ENCODE measurements around the gene B4GALNT1.

GRCh38 chr12:57623811-57624390 lies 9.1 kb downstream of the B4GALNT1 start:
- TF ChIP-seq, protein P1, sequence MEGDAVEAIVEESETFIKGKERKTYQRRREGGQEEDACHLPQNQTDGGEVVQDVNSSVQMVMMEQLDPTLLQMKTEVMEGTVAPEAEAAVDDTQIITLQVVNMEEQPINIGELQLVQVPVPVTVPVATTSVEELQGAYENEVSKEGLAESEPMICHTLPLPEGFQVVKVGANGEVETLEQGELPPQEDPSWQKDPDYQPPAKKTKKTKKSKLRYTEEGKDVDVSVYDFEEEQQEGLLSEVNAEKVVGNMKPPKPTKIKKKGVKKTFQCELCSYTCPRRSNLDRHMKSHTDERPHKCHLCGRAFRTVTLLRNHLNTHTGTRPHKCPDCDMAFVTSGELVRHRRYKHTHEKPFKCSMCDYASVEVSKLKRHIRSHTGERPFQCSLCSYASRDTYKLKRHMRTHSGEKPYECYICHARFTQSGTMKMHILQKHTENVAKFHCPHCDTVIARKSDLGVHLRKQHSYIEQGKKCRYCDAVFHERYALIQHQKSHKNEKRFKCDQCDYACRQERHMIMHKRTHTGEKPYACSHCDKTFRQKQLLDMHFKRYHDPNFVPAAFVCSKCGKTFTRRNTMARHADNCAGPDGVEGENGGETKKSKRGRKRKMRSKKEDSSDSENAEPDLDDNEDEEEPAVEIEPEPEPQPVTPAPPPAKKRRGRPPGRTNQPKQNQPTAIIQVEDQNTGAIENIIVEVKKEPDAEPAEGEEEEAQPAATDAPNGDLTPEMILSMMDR (IDR thresholded peaks at IDR 0.05), result no peak
- TF ChIP-seq POLR2A (IDR thresholded peaks at IDR 0.05), result no peak

Data from thyroid gland (tissue), 4 donors.